GM18517 (cell line): ENCODE data around the gene SNTB2.
"Not testable (repeated sequence)": the region's sequence is repeated elsewhere in the genome, so short reads cannot be mapped to it uniquely, and the experiment has no call there.

ENCODE experiments used
- ATAC-seq: cut with Tn5 transposase; IDR thresholded peaks from one replicate; pipeline ENCODE4 v1.9.1; 2021; ENCODE audit warnings: mild to moderate bottlenecking, moderate library complexity; ENCODE audit not compliant: unreplicated experiment

The SNTB2 gene

GRCh38 chr16:69186642-69187445 lies at the start of gene SNTB2:
Gene SNTB2 (plus strand): TSS chr16:69187164. CDS start chr16:69187167, 3 bp downstream.
- ATAC-seq = peak; percentile 78

DNA sequence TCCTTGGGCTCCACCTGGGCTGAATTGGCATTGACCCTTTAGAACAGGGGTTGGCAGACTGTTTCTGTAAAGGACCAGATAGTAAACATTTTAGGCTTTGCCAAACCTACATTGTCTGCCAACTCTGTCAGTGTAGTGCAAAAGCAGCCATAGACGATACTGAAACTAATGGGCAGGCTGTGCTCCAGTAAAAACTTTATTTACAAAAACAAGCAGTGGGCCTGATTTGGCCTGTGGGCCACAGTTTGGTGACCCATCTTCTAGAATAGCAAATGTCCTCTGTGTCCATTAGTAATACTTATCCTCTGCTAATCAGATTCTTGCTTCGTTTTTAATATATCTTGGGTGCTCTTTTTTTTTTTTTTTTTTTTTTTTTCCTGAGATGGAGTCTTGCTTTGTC lies 48.4 kb upstream of the SNTB2 start:
- ATAC-seq = no peak

- ATAC-seq = not testable (repeated sequence)
Observed at GRCh38 chr16:69139464-69139863, 47.5 kb upstream of the SNTB2 start.

DNA sequence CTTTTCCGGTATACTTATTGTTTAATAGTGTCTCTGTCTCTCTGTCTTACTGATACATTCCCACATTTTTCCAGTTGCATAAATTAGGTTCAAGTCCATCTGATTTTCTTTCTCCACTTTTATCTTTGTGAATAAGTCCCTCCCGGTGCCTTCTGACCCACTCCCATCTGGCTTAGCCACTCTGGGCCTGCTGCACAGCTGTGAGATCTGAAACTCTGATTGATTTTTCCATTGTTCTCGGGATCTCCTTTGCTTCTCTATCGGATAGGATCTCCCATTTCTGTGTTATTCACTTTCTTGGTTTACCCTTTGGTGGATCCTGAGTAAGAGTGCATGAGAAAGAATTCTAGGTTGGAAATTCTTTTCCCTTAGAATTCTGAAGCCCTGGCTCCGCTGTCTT lies 46.0 kb upstream of the SNTB2 start:
- no peak for ATAC-seq

- ATAC-seq = no peak
Observed at GRCh38 chr16:69141936-69142335, 45.0 kb upstream of the SNTB2 start.

DNA sequence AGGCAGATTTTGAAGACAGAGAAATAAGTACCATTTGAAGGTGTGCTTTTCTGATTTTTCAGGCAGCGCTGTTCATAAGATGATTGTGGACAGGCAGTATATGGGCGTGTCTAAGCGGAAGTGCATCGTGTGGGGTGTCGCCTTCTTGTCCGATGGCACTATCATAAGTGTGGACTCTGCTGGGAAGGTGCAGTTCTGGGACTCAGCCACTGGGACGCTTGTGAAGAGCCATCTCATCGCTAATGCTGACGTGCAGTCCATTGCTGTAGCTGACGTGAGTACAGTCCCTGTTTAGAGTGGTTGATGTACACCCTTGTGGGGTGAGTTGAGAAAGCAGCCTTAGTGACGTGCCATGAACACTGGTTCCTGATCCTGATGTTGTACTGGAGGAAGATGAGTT lies 43.8 kb upstream of the SNTB2 start:
- ATAC-seq = no peak

- no peak for ATAC-seq
Observed at GRCh38 chr16:69145658-69146057, 41.3 kb upstream of the SNTB2 start.

GRCh38 chr16:69149621-69150020 lies 37.3 kb upstream of the SNTB2 start:
- not testable (repeated sequence) for ATAC-seq

GRCh38 chr16:69150146-69150865 lies 36.7 kb upstream of the SNTB2 start:
- no peak for ATAC-seq

- no peak for ATAC-seq
Observed at GRCh38 chr16:69157196-69157595, 29.8 kb upstream of the SNTB2 start.

- ATAC-seq = no peak
Observed at GRCh38 chr16:69160192-69160591, 26.8 kb upstream of the SNTB2 start.

DNA sequence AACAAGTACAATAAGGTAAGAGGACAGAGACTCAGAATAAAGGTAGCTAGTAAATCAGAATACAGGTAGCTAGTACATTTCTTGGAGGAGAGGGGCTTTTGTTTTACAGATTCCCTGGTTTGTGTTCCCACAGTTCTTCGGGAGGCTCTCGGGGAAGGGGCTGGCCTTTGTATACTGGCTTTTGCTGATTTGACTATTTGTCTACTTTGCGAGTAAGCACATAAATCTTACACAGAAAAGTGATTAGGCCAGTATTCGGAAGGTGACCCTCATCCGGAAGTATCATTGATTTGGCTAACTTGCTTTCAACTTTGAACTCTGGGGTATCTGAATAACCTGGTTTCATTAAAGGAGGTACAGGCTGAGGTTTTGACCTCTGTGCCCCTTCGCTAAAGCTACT lies 21.4 kb upstream of the SNTB2 start:
- ATAC-seq = no peak

- ATAC-seq = no peak
Observed at GRCh38 chr16:69166221-69166833, 20.6 kb upstream of the SNTB2 start.

DNA sequence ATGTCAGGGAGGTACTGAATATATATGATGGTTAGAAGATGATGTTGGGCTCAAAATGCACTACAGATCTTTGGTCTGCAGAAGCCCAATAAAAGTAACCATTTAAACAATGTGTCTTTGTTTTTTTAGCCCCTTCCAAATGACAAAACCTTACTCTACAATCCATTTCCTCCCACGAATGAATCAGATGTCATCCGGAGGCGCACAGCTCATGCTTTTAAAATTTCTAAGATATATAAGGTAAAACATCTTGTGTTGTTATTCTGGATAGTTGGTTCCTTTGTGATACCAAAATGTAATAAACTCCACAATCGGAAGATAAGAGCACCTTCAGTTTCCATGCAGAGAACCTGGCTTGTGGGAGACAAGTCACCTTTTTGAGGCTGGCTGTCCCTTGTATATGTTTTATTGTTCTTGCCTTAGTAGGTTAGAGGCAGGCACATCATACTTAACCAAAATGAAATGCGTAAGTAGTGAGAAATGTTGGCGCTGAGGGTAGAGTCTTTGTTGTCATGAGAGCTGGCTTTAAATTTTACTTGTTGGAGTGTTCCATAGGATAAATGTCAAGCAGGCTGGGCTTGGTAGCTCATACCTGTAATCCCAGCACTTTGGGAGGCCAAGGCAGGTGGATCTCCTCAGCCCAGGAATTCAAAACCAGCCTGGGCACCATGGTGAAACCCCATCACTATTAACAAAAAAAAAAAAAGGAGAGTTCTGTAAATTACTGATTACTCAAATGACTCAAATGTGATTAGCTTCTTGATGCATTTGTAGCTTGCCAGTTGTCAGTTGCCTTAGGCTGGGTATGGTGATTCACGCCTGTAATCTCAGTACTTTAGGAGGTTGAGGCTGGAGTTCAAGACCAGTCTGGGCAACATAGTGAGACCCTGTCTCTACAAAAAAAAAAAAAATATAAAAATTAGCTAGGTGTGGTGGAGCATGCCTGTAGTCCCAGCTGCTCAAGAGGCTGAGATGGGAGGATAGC lies 19.7 kb upstream of the SNTB2 start:
- ATAC-seq = no peak

DNA sequence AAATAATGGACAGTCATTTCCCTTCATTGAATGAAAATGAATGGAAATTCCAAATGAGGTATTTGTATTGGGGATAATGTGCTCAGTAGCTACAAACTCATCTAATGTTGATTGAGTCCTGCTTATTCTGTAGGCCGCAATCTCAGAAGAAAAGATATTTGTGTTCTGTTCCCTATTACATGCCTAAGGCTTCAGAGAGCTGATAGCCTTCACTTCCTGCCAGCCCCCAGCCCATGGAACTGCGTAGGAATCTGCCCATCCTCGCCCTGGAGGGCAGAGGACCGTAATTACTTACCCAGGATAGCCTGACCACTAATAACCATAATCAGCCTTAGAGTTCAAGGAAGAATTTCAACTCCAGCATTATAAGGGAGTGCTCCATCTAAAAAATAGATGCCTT lies 17.9 kb upstream of the SNTB2 start:
- ATAC-seq = no peak

- no peak for ATAC-seq
Observed at GRCh38 chr16:69169607-69170352, 17.2 kb upstream of the SNTB2 start.

- no peak for ATAC-seq
Observed at GRCh38 chr16:69171325-69172084, 15.5 kb upstream of the SNTB2 start.

DNA sequence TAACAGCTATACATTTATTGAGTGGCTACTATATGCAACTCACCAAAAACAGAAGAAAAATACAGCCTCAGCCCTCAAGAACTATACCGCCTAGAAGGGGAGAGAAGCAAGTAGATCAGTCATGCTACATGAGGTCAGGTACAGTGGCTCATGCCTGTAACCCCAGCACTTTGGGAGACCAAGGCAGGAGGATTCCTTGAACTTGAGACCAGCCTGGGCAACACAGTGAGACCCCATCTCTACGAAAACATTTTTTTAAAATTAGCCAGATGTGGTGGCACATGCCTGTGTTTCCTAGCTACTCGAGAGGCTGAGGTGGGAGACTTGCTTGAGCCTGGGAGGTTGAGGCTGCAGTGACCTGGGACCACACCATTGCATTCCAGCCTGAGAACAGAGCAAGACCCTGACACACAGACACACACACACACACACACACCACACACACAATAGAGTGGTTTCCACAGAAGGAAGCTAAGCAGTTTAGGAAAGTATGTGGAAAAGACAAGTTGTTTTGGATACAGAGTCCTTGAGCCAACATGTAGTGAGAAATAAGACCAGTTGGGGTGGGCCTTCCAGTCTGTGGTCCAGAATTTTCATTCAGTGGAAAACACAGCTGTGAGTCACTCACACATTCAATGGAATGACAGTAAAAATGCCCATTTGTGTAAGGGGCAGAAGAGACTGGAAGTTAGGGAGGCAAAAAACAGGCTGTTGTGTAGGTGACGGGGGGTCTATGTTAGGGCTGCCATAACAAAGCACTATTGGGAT lies 10.7 kb upstream of the SNTB2 start:
- no peak for ATAC-seq
